ENCODE results near the gene WNT16.
A peak's percentile ranks its signal among the peaks of the same experiment; 100 is the strongest.
"Not testable (repeated sequence)": the region's sequence is repeated elsewhere in the genome, so short reads cannot be mapped to it uniquely, and the experiment has no call there.

The WNT16 gene

DNA sequence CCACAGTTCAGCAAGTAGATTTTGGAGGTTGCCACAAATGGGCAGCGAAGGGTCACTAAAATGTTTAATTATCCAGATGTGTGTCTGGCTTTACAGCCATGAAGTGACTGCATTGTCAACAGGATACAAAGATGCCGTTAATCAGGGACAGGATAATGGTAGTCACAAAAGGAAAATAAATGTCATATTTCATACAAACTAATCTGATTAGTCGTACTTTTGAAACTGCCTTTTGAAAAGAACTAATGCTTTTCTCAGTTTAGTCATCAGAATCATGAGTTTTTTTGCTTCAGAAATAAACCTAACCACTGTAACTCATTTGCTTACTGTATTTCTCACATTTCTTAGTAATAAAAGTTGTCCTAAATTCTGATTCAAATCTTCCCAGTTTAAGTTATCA, 22.2 kb upstream of the WNT16 start:
- TF ChIP-seq, protein P1, sequence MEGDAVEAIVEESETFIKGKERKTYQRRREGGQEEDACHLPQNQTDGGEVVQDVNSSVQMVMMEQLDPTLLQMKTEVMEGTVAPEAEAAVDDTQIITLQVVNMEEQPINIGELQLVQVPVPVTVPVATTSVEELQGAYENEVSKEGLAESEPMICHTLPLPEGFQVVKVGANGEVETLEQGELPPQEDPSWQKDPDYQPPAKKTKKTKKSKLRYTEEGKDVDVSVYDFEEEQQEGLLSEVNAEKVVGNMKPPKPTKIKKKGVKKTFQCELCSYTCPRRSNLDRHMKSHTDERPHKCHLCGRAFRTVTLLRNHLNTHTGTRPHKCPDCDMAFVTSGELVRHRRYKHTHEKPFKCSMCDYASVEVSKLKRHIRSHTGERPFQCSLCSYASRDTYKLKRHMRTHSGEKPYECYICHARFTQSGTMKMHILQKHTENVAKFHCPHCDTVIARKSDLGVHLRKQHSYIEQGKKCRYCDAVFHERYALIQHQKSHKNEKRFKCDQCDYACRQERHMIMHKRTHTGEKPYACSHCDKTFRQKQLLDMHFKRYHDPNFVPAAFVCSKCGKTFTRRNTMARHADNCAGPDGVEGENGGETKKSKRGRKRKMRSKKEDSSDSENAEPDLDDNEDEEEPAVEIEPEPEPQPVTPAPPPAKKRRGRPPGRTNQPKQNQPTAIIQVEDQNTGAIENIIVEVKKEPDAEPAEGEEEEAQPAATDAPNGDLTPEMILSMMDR (conservative IDR thresholded peaks at IDR 0.05; ENCODE audit: low read length), result no peak
- no peak overlapping the region for H3K4me3 ChIP-seq (ENCODE audit: low read length)

DNA sequence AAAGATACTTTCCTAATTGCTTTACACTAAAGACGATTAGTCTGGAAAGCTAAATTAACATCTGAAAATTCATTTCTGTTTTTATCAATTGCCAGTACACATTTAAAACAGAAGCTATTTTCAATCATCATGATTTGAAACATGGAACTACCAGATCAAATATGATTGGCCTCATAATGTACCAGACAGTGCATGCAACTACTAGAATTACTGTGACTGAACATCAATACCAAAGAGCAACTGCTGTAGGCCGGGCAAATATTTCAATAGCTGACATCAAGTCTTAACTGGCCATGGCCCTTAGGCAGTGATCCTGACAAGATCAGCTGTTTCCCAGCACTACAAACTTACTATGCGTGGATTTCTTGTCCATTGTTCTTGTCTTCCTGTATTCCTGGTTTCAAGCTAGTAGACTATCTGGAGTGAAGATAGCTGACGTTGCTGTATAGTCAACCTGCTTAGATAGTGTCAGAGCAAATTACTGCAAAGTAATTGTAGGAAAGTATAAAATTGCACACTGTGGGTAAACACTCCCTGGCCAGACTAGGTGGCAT, 21.7 kb upstream of the WNT16 start:
- no peak overlapping the region for H3K4me3 ChIP-seq (ENCODE audit: low read length)
- DNase-seq (ENCODE audit: low read depth), result no peak
- TF ChIP-seq, protein P1 (conservative IDR thresholded peaks at IDR 0.05; ENCODE audit: low read length), result no peak

More for the DNA sequence above, 22.2 kb upstream of the WNT16 start:
- no peak for DNase-seq (ENCODE audit: low read depth)

DNA sequence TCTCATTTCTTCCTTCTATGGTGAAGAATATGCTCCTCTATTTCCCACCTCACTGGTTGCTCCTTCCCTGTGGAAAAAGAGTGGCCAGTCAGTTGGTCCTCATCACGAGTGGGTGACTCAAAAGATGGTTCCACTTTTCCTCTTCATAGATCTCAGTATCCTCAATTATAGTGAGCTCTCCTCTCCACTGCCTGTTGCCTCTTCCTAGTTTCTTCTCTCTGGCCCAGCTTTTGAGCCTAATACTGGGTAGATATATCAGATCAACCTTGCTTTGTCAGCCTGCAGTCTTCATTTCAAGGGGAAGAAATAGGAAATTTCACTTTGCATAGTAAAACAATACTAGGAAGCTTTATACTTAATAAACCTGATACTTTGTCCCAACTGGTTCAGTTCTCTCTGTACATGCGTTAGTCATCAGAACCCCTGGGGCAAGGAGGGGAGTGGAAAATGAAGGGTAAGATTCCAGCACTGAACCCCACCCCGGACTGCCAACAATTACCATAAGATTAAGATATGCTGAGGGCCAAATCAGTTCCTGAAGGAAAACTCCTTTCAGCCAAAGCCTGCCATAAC, 15.5 kb upstream of the WNT16 start:
- TF ChIP-seq, protein P1 (conservative IDR thresholded peaks at IDR 0.05; ENCODE audit: low read length), result no peak
- H3K4me3 ChIP-seq (ENCODE audit: low read length), result no peak overlapping the region
- no peak for DNase-seq (ENCODE audit: low read depth)

DNA sequence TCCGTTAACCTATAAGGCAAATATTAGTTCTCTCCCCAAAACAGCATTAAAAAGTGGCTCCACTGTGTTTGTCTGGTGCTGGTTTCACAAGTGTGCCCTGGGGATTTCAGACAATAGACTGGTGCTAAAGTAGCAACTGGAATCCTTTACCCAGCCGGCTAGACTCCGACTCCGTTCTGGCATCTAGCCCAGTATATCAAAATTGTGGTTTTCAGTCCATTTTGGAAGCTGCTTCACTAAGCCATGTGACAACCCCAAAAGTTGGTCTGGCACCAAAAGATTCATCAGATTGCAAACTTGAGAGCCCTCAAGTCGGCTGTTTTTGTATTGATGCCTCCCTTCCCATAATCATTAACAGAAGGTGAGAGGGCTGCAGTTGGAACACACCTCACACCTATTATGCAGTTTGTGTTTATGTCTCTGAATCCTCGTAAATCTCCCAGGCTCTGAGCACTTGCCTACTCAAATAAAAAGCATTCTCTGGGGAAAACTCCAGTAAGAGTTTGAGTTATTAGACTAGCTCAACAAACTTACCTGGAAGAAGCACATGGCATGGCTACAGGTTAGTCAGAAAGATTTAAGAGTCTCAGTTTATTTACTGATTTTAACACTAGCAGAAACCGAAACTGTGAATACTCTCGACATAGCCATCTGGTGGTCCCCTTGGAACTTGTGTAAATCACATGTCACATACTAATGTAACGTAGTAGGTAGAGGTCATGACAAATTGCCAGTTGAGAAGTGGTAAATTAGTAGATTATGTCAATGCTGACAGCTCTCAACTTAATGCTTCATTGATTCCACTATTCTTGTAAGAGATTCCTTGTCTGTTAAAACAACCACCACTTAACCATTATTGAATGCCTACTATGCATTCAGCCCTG, 14.8 kb upstream of the WNT16 start:
- H3K4me3 ChIP-seq (ENCODE audit: low read length), result no peak overlapping the region
- TF ChIP-seq, protein P1 (conservative IDR thresholded peaks at IDR 0.05; ENCODE audit: low read length), result no peak
- DNase-seq (ENCODE audit: low read depth), result peak; percentile 63

DNA sequence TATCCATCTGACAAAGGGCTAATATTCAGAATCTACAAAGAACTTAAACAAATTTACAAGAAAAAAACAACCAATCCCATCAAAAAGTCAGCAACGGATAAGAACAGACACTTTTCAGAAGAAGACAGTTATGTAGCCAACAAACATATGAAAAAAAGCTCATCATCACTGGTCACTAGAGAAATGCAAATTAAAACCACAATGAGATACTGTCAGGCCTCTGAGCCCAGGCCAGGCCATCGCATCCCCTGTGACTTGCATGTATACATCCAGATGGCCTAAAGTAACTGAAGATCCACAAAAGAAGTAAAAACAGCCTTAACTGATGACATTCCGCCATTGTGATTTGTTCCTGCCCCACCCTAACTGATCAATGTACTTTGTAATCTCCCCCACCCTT, 13.6 kb upstream of the WNT16 start:
- not testable (repeated sequence) for H3K4me3 ChIP-seq (ENCODE audit: low read length); DNase-seq (ENCODE audit: low read depth)

DNA sequence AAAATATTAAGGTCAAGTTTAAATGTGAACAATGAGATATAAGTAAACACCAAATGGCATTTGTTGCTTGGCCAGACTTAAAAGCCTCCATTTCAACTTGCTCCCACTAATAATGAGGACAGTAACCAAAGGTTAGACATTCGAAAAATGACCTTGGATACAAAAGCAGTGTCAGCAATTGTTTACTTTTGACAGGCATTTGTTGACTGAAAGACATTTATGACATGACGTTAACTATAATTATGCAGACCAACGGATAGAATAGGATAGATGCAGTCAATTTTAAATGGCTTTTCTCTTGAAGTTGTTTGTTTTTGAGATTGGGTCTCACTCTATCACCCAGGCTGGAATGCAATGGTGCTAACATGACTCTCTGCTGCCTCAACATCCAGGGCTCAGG, 6.3 kb upstream of the WNT16 start:
- no peak for DNase-seq (ENCODE audit: low read depth)
- H3K4me3 ChIP-seq (ENCODE audit: low read length), result no peak overlapping the region
- TF ChIP-seq, protein P1 (conservative IDR thresholded peaks at IDR 0.05; ENCODE audit: low read length), result no peak

DNA sequence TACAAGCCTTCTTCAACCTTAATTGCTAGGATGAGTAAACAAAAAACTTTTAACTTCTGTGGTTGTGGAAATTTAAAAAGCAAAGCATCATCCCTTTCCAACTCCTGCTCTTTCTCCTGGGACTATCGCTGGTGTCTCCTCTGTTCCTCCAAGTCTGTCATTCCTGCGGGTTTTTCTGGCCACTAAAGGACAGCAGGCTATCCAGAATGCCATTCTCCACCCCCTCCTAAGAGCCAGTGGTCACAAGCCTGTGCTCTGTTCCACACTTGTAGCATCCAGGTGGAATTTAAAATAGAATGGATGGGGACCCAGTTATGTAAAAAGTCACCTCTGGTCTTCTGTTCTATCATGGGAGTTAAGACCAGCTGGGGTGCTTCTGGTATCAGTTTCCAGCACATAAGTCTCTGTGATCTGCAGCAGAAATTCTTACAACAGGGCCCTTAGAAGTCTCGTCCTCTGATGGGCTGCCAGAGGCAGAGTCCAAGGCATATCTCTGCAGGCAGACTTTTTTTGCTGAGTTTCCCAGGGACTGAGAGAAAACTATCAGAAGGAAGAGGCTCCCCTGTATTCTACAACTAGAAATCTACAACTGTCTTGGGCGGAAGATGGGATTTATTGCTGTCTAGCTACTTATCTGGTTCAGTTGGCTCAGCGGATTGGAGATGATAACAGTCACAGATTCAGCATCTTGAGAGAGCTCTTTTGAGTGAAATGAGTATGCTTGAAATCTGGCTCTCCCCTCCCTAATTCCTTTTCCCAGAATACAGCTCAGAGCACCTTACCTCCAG, 5.1 kb upstream of the WNT16 start:
- no peak for DNase-seq (ENCODE audit: low read depth)
- no peak overlapping the region for H3K4me3 ChIP-seq (ENCODE audit: low read length)
- TF ChIP-seq, protein P1 (conservative IDR thresholded peaks at IDR 0.05; ENCODE audit: low read length), result no peak
